Measurements from ENCODE around the gene DCAF8L2.
A peak's percentile ranks its signal among the peaks of the same experiment; 100 is the strongest.
"Not testable (repeated sequence)": the region's sequence is repeated elsewhere in the genome, so short reads cannot be mapped to it uniquely, and the experiment has no call there.

The DCAF8L2 gene

GRCh38 chrX:27590044-27590443 is at the start of gene DCAF8L2:
Gene DCAF8L2 (plus strand): TSS chrX:27590344. CDS start chrX:27746896, 156,552 bp downstream.
- TF ChIP-seq, protein P1, sequence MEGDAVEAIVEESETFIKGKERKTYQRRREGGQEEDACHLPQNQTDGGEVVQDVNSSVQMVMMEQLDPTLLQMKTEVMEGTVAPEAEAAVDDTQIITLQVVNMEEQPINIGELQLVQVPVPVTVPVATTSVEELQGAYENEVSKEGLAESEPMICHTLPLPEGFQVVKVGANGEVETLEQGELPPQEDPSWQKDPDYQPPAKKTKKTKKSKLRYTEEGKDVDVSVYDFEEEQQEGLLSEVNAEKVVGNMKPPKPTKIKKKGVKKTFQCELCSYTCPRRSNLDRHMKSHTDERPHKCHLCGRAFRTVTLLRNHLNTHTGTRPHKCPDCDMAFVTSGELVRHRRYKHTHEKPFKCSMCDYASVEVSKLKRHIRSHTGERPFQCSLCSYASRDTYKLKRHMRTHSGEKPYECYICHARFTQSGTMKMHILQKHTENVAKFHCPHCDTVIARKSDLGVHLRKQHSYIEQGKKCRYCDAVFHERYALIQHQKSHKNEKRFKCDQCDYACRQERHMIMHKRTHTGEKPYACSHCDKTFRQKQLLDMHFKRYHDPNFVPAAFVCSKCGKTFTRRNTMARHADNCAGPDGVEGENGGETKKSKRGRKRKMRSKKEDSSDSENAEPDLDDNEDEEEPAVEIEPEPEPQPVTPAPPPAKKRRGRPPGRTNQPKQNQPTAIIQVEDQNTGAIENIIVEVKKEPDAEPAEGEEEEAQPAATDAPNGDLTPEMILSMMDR (IDR thresholded peaks at IDR 0.05; ENCODE audit: extremely low read depth, missing control alignments): no peak
- DNase-seq (ENCODE audit: low spot score): no peak

GRCh38 chrX:27541161-27541560 is 49.0 kb upstream of the DCAF8L2 start:
- DNase-seq (ENCODE audit: low spot score): not testable (repeated sequence)

- DNase-seq (ENCODE audit: low spot score): no peak
- TF ChIP-seq, protein P1 (IDR thresholded peaks at IDR 0.05; ENCODE audit: extremely low read depth, missing control alignments): no peak
Observed at GRCh38 chrX:27548624-27549023, 41.5 kb upstream of the DCAF8L2 start.

- no peak for DNase-seq (ENCODE audit: low spot score)
- TF ChIP-seq, protein P1 (IDR thresholded peaks at IDR 0.05; ENCODE audit: extremely low read depth, missing control alignments): no peak
Observed at GRCh38 chrX:27549688-27550087, 40.5 kb upstream of the DCAF8L2 start.

- peak; percentile 1 for DNase-seq (ENCODE audit: low spot score)
- TF ChIP-seq, protein P1 (IDR thresholded peaks at IDR 0.05; ENCODE audit: extremely low read depth, missing control alignments): no peak
Observed at GRCh38 chrX:27555514-27555913, 34.6 kb upstream of the DCAF8L2 start.

DNA sequence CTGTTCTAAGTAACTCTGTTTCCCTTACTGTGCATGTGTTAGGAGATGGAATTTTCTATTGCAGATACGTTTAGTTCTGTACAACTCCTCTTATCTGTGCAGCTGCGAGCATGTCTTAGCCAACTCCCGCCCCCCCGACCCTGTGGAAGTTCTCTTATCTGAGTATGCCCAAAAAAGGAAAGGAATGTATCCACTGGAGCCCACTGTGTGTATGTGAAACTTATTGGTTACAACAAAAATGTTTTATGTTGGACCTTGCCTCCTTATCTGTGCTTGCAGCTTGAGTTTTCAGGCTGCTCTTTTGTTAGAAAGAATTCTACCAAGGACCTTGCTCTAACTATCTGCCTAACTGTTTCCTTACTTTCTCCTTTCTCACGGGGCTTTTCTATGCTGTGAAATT is 24.2 kb upstream of the DCAF8L2 start:
- DNase-seq (ENCODE audit: low spot score): no peak
- TF ChIP-seq, protein P1 (IDR thresholded peaks at IDR 0.05; ENCODE audit: extremely low read depth, missing control alignments): no peak

GRCh38 chrX:27571164-27571563 is 19.0 kb upstream of the DCAF8L2 start:
- TF ChIP-seq, protein P1 (IDR thresholded peaks at IDR 0.05; ENCODE audit: extremely low read depth, missing control alignments): no peak
- no peak for DNase-seq (ENCODE audit: low spot score)

GRCh38 chrX:27575565-27575964 is 14.6 kb upstream of the DCAF8L2 start:
- no peak for DNase-seq (ENCODE audit: low spot score)
- TF ChIP-seq, protein P1 (IDR thresholded peaks at IDR 0.05; ENCODE audit: extremely low read depth, missing control alignments): no peak
